RWPE2 (cell line): Measurements from ENCODE around the gene CFD.
"Not testable (repeated sequence)": the region's sequence is repeated elsewhere in the genome, so short reads cannot be mapped to it uniquely, and the experiment has no call there.

Experiments used
- ATAC-seq: fragments of 200-7000 bp; cut with Tn5 transposase; 3 replicates; pipeline ENCODE4 v1.9.1; 2021; ENCODE audit warnings: low read depth
- DNase-seq: peaks from one replicate; pipeline ENCODE4 v3.0.0-alpha.2; 2020; ENCODE audit warnings: low spot score
- H3K27ac ChIP-seq: fragments of 450-650 bp; 2 replicates; pipeline ENCODE4 v1.5.1; 2017; ENCODE audit warnings: mild to moderate bottlenecking; ENCODE audit not compliant: poor library complexity, severe bottlenecking
- H3K27me3 ChIP-seq: fragments of 250-450 bp; sonication (Bioruptor Pico); 2 replicates; pipeline ENCODE4 v1.5.1; 2021; ENCODE audit warnings: mild to moderate bottlenecking, moderate library complexity; ENCODE audit not compliant: insufficient read depth, poor library complexity, severe bottlenecking
- H3K36me3 ChIP-seq: fragments of 250-450 bp; sonication (Bioruptor Pico); 2 replicates; pipeline ENCODE4 v1.5.1; 2020; ENCODE audit warnings: low read depth, mild to moderate bottlenecking, moderate library complexity
- H3K4me1 ChIP-seq: fragments of 250-450 bp; sonication (Bioruptor Pico); 2 replicates; pipeline ENCODE4 v1.5.1; 2021; ENCODE audit warnings: mild to moderate bottlenecking, moderate library complexity; ENCODE audit not compliant: insufficient read depth, poor library complexity, severe bottlenecking
- H3K4me3 ChIP-seq: fragments of 250-450 bp; sonication (Bioruptor Pico); 2 replicates; pipeline ENCODE4 v1.5.1; 2021; ENCODE audit warnings: mild to moderate bottlenecking, moderate library complexity; ENCODE audit not compliant: severe bottlenecking
- H3K9me3 ChIP-seq: fragments of 250-450 bp; sonication (Bioruptor Pico); 2 replicates; pipeline ENCODE4 v1.5.1; 2021; ENCODE audit warnings: mild to moderate bottlenecking, moderate library complexity; ENCODE audit not compliant: severe bottlenecking
- CTCF ChIP-seq: fragments of 450-650 bp; IDR thresholded peaks from one replicate; pipeline ENCODE4 v1.5.1; 2017; ENCODE audit warnings: mild to moderate bottlenecking, moderate library complexity; ENCODE audit not compliant: poor library complexity, severe bottlenecking

CFD gene

GRCh38 chr19:875265-875879 is 15.9 kb downstream of the CFD start:
- ATAC-seq = no peak
- no peaks in the 10 kb centered on the region for H3K27me3 ChIP-seq
- H3K36me3 ChIP-seq = 0 out of 2 replicates have a peak, but pooled peaks cover 7% of the 10 kb centered on the region
- no peaks in the 10 kb centered on the region for H3K9me3 ChIP-seq
- DNase-seq = no peak
- no peak overlapping the region for H3K27ac ChIP-seq
- TF ChIP-seq CTCF = no peak
- H3K4me3 ChIP-seq = no peak overlapping the region
- H3K4me1 ChIP-seq = peaks cover 8% of the 10 kb centered on the region

- Histone ChIP-seq H3K4me1 (peaks cover 8% of the 10 kb centered on the region), H3K27me3 (no peaks in the 10 kb centered on the region), H3K4me3 (no peak overlapping the region), H3K27ac (no peak overlapping the region), H3K36me3 (peaks cover 7% of the 10 kb centered on the region; the same call in 1 of the 2 replicates), H3K9me3 (no peaks in the 10 kb centered on the region)
- ATAC-seq (no peak), DNase-seq (no peak)
- no peak for TF ChIP-seq CTCF
These were observed 16.6 kb downstream of the CFD start for GRCh38 chr19:876089-876488.

DNA sequence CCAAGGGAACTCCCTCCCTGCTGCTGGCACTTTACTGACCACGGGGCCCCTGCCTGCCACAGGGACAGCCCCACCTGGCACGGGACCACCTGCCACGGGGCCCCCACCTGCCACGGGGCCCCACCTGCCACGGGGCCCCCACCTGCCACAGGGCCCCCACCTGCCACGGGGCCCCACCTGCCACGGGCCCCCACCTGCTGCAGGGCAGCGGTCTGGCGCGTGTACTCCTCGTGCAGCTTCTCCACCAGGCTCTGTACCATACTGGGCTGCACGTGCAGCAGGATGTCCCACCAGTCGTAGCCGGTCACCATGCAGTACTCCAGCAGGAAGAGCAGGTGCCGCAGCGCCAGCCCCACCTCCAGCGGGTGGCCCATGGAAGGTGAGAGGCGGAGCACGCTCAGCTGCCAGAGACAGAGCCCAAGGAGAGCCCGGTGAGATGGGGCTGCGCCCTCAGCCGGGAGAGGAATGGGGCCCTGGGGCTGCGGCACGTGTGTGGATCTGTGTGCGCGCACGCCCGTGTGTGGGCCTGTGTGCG is 17.4 kb downstream of the CFD start:
- ATAC-seq (no peak), DNase-seq (no peak)
- Histone ChIP-seq H3K9me3 (no peaks in the 10 kb centered on the region), H3K4me1 (peaks cover 8% of the 10 kb centered on the region), H3K4me3 (no peak overlapping the region), H3K27ac (no peak overlapping the region), H3K36me3 (peaks cover 13% of the 10 kb centered on the region), H3K27me3 (no peaks in the 10 kb centered on the region)
- no peak for TF ChIP-seq CTCF

DNA sequence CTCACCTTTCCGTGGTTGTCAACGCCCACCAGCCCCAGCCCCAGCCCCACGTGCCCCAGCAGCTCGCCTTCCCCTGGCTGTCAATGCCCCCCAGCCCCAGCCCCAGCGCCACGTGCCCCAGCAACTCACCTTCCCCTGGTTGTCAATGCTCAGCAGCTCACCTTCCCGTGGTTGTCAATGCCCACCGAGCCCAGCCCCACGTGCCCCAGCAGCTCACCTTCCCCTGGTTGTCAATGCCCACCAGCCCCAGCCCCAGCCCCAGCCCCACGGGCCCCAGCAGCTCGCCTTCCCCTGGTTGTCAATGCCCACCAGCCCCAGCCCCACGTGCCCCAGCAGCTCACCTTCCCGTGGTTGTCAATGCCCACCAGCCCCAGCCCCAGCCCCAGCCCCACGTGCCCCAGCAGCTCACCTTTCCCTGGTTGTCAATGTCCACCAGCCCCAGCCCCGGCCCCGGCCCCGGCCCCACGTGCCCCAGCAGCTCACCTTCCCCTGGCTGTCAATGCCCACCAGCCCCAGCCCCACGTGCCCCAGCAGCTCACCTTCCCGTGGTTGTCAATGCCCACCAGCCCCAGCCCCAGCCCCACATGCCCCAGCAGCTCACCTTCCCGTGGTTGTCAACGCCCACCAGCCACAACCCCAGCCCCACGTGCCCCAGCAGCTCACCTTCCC is 18.7 kb downstream of the CFD start:
- H3K36me3 ChIP-seq = peaks cover 23% of the 10 kb centered on the region
- not testable (repeated sequence) for H3K9me3 ChIP-seq, DNase-seq, H3K27ac ChIP-seq, H3K4me3 ChIP-seq, ATAC-seq, H3K4me1 ChIP-seq, H3K27me3 ChIP-seq

DNA sequence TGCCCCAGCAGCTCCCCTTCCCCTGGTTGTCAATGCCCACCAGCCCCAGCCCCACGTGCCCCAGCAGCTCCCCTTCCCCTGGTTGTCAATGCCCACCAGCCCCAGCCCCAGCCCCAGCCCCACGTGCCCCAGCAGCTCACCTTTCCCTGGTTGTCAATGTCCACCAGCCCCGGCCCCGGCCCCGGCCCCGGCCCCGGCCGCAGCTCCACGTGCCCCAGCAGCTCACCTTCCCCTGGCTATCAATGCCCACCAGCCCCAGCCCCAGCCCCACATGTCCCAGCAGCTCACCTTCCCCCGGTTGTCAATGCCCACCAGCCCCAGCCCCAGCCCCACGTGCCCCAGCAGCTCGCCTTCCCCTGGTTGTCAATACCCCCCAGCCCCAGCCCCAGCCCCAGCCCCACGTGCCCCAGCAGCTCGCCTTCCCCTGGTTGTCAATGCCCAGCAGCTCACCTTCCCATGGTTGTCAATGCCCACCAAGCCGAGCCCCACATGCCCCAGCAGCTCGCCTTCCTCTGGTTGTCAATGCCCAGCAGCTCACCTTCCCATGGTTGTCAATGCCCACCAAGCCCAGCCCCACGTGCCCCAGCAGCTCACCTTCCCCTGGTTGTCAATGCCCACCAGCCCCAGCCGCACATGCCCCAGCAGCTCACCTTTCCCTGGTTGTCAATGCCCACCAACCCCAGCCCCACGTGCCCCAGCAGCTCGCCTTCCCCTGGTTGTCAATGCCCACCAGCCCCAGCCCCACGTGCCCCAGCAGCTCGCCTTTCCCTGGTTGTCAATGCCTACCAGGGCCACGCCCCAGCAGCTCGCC is 19.5 kb downstream of the CFD start:
- H3K27ac ChIP-seq = not testable (repeated sequence)

More for the DNA sequence above, 19.5 kb downstream of the CFD start:
- not testable (repeated sequence) for ATAC-seq, H3K4me3 ChIP-seq, DNase-seq, H3K4me1 ChIP-seq, H3K9me3 ChIP-seq, H3K27me3 ChIP-seq
- peaks cover 21% of the 10 kb centered on the region for H3K36me3 ChIP-seq
